C4-2B (cell line): ENCODE results near the gene ANKLE2.

ENCODE experiments used
- CTCF ChIP-seq: fragments of 450-650 bp; conservative IDR thresholded peaks from 2 replicates; pipeline ENCODE4 v1.5.1; 2017; ENCODE audit warnings: mild to moderate bottlenecking
- ZFX ChIP-seq: fragments of 450-650 bp; IDR thresholded peaks from 2 replicates; pipeline ENCODE4 v1.6.1; 2017

GRCh38 chr12:132804426-132804861 lies 42.8 kb upstream of the ANKLE2 start:
- TF ChIP-seq CTCF (no peak), ZFX (no peak)
